GM12878 (cell line): ENCODE data around the gene SLCO2A1. TPM values are rescaled to one million over a fixed set of nuclear protein-coding genes. Genes with fewer than 3 reads are reported as not detected.

Experiments
- ATAC-seq: fragments of 200-7000 bp; cut with Tn5 transposase; 3 replicates; pipeline ENCODE4 v1.9.1; 2020; ENCODE audit warnings: mild to moderate bottlenecking, moderate library complexity
- BruUV-seq: library from RNA; stranded (reverse); fragments of 400-500 nt; replicated peaks from 2 replicates; lab custom pipeline; 2021; lab: Mats Ljungman, UMichigan
- CTCF ChIA-PET: fragments of 300-600 bp; sonication (Branson Sonifier 250); formaldehyde crosslinking; extraction: SDS; loops from one replicate; lab custom pipeline; 2021; ENCODE audit warnings: inconsistent platforms; lab: Yijun Ruan, JAX
- POLR2A ChIA-PET: fragments of 350-600 bp; formaldehyde crosslinking; extraction: SDS; loops from one replicate; lab custom pipeline; 2021; ENCODE audit warnings: inconsistent platforms; lab: Charles Lee
- RAD21 ChIA-PET: fragments of 300-600 bp; sonication (Branson Sonifier 250); formaldehyde crosslinking; loops from one replicate; lab custom pipeline; 2023; ENCODE audit warnings: antibody characterized with exemption; ENCODE audit not compliant: unreplicated experiment; lab: Charles Lee
- SMC1A ChIA-PET: fragments of 300-600 bp; sonication (Branson Sonifier 250); formaldehyde crosslinking; loops from one replicate; lab custom pipeline; 2023; ENCODE audit not compliant: unreplicated experiment, uncharacterized antibody; lab: Charles Lee
- DNase-seq: peaks from one replicate; pipeline ENCODE4 v3.0.0-alpha.2; 2011; ENCODE audit warnings: low read depth, low spot score
- FAIRE-seq: peaks from 3 replicates; lab custom pipeline; 2011; peaks lifted over from hg19 to GRCh38; lab: Jason Lieb, UNC
- H2AFZ ChIP-seq: 2 replicates; pipeline ENCODE4 v1.6.0; 2011; ENCODE audit warnings: low read depth, low read length, control low read depth; ENCODE audit not compliant: control insufficient read depth
- H3K27ac ChIP-seq: 2 replicates; pipeline ENCODE4 v1.5.1; 2011; ENCODE audit warnings: control low read depth; ENCODE audit not compliant: control insufficient read depth, insufficient read depth
- H3K27me3 ChIP-seq, 2 experiments: replicated peaks in 1 of 2; 2 replicates each; pipeline versions ENCODE4 v1.6.0 to v1.6.1; 2011; ENCODE audit warnings: low read length in 1 of 2; ENCODE audit not compliant: control insufficient read depth in 2 of 2, insufficient read depth in 2 of 2
- H3K36me3 ChIP-seq, 2 experiments: 2 replicates each; pipeline ENCODE4 v1.5.1; 2011; ENCODE audit warnings: low read length in 1 of 2; ENCODE audit not compliant: control insufficient read depth in 2 of 2, insufficient read depth in 2 of 2
- H3K4me1 ChIP-seq: 2 replicates; pipeline ENCODE4 v1.6.1; 2011; ENCODE audit warnings: mild to moderate bottlenecking, low read length, moderate library complexity, mixed read lengths; ENCODE audit not compliant: control insufficient read depth, insufficient read depth
- H3K4me2 ChIP-seq: 2 replicates; pipeline ENCODE4 v1.6.0; 2011; ENCODE audit warnings: control low read depth; ENCODE audit not compliant: control insufficient read depth, insufficient read depth
- H3K4me3 ChIP-seq: fragments of 200-600 bp; sonication (generic); 2 replicates; pipeline ENCODE4 v1.5.1; 2016
- H3K79me2 ChIP-seq: 2 replicates; pipeline ENCODE4 v1.6.0; 2011; ENCODE audit warnings: low read length; ENCODE audit not compliant: control insufficient read depth, insufficient read depth
- H3K9ac ChIP-seq: 2 replicates; pipeline ENCODE4 v1.8.0; 2011; ENCODE audit warnings: low read length, control low read depth, mixed read lengths; ENCODE audit not compliant: control insufficient read depth, insufficient read depth
- H3K9me3 ChIP-seq: replicated peaks from 3 replicates; pipeline ENCODE4 v1.5.1; 2011; ENCODE audit warnings: mild to moderate bottlenecking, low read length; ENCODE audit not compliant: control insufficient read depth, insufficient read depth
- H4K20me1 ChIP-seq: 2 replicates; pipeline ENCODE4 v1.6.0; 2011; ENCODE audit not compliant: control insufficient read depth, insufficient read depth
- ELK1 ChIP-seq: IDR thresholded peaks from 2 replicates; pipeline ENCODE4 v1.6.1; 2012; ENCODE audit warnings: low read depth, low read length, improper control_type of control experiment
- KAT2A ChIP-seq: conservative IDR thresholded peaks from 2 replicates; pipeline ENCODE4 v1.6.1; 2011; ENCODE audit warnings: low read depth, low read length; ENCODE audit not compliant: control insufficient read depth
- MAX ChIP-seq: IDR thresholded peaks from 2 replicates; pipeline ENCODE4 v1.6.1; 2012; ENCODE audit warnings: low read depth, low read length, improper control_type of control experiment
- NFYB ChIP-seq: IDR thresholded peaks from 2 replicates; pipeline ENCODE4 v1.6.1; 2011; ENCODE audit warnings: low read depth, mild to moderate bottlenecking, low read length, improper control_type of control experiment, moderate library complexity; ENCODE audit not compliant: insufficient read depth
- PAX5 ChIP-seq: IDR thresholded peaks from 2 replicates; pipeline ENCODE4 v1.6.1; 2011; ENCODE audit warnings: low read depth, low read length, borderline replicate concordance
- PRDM15 ChIP-seq: fragments of 450-650 bp; formaldehyde crosslinking; IDR thresholded peaks from 2 replicates; pipeline ENCODE4 v1.4.0; 2020; ENCODE audit warnings: mild to moderate bottlenecking, moderate library complexity
- ZNF274 ChIP-seq: IDR thresholded peaks from one replicate; pipeline ENCODE4 v1.8.0; 2011; ENCODE audit not compliant: insufficient read length, insufficient read depth
- WGBS: methylation state at CpG from one replicate; pipeline ENCODE4 v1.1.6; 2016; ENCODE audit warnings: low lambda C conversion rate; ENCODE audit not compliant: insufficient replicate concordance, insufficient coverage; ENCODE audit errors: missing lambda C conversion rate; 5-methylcytosine and 5-hydroxymethylcytosine counted together
- in situ Hi-C: fragments of 300-500 bp; cut with MboI; formaldehyde crosslinking; loops from 9 replicates; pipeline ENCODE4 v1.14.3; 2018; ENCODE audit warnings: mixed read lengths
- intact Hi-C: fragments of 100-400 bp; cut with micrococcal nuclease; formaldehyde crosslinking; loops from one replicate; pipeline ENCODE4 v1.14.2; 2022; ENCODE audit not compliant: unreplicated experiment
- polyA plus RNA-seq, 11 experiments: library from polyadenylated mRNA; depleted of rRNA in 4 of 11; unstranded in 6 of 11; stranded (reverse) in 5 of 11; fragments of >200 nt; fragmentation: Nextera tagmentation in 4 of 11; fragmentation: Illumina TruSeq in 1 of 11; extraction: Ambion mirVana in 4 of 11; extraction: Trizol in 1 of 11; gene quantifications; 1 replicate in 1 of 11; 2 replicates in 10 of 11; pipeline versions ENCODE4 v1.2.1 to v1.2.3, GENCODE V29; 2011 to 2016; ENCODE audit warnings: inconsistent platforms in 2 of 11, missing spikeins in 2 of 11, low read depth in 1 of 11
- total RNA-seq, 4 experiments: library from RNA; depleted of rRNA in 3 of 4; stranded (reverse); fragments of >200 nt in 3 of 4; fragmentation: Illumina TruSeq in 1 of 4; extraction: Trizol in 1 of 4; gene quantifications; 2 replicates each; pipeline versions ENCODE4 v1.2.1 to v1.2.3, GENCODE V29; 2013 to 2021

The SLCO2A1 gene
- total and polyA plus RNA-seq, 10 of the 15 experiments (the other 5 are each of a cell fraction or from before 2014, with no cell fraction given) = 0.05 TPM; not detected in 9

- Histone ChIP-seq H3K27ac (no peak overlapping the region), H3K4me3 (no peak overlapping the region), H3K79me2 (no peaks in the 10 kb centered on the region), H3K9me3 (no peaks in the 10 kb centered on the region), H2AFZ (no peak overlapping the region), H4K20me1 (no peaks in the 10 kb centered on the region; the same call in 1 of the 2 replicates), H3K27me3 (no peaks in the 10 kb centered on the region; a peak in 1 of 4 replicates), H3K9ac (no peak overlapping the region)
- FAIRE-seq = no peak
- POLR2A ChIA-PET = no interaction called here
- RAD21 ChIA-PET = no interaction called here
- in situ Hi-C loops = loop anchor here (5.0 kb wide), 1 partner anchor 99 kb away; no protein-coding TSS in a partner anchor
- CTCF ChIA-PET = no interaction called here
- TF ChIP-seq PRDM15 (CRISPR knock-in tag) (no peak), ZNF274 (no peak), KAT2A (no peak), NFYB (no peak), PAX5 (no peak), MAX (no peak), ELK1 (no peak)
- TF ChIP-seq, all 136 proteins: peak for 0
- SMC1A ChIA-PET = no interaction called here
- no peaks in the 10 kb centered on the region for H3K36me3 ChIP-seq
- no peaks in the 10 kb centered on the region for H3K4me1 ChIP-seq
- no peak for DNase-seq
- 93% methylated on average over 1 of the region's 1 CpG for WGBS
- no peak overlapping the region for H3K4me2 ChIP-seq
- ATAC-seq = no peak
- intact Hi-C loops = loop anchor here (10.0 kb wide), 1 partner anchor 553 kb away; no protein-coding TSS in a partner anchor
- no TSS peak for BruUV-seq
Observed at GRCh38 chr3:133921592-133921991, 108.1 kb downstream of the SLCO2A1 start.
